CD4-positive, alpha-beta T cell (primary cell): ENCODE results near the gene FBXL13. TPM values are rescaled to one million over a fixed set of nuclear protein-coding genes. Genes with fewer than 3 reads are reported as not detected.

Experiments used
- ATAC-seq: fragments of 200-7000 bp; cut with Tn5 transposase; one replicate; pipeline ENCODE4 v1.10.0; 2022; ENCODE audit warnings: mild to moderate bottlenecking; ENCODE audit not compliant: poor library complexity
- CTCF ChIA-PET: fragments of 350-600 bp; sonication (Branson Sonifier 250); formaldehyde crosslinking; loops from one replicate; lab custom pipeline; 2021; ENCODE audit warnings: antibody characterized with exemption, inconsistent platforms; lab: Charles Lee
- POLR2A ChIA-PET: fragments of 350-600 bp; sonication (Branson Sonifier 250); formaldehyde crosslinking; loops from one replicate; lab custom pipeline; 2021; ENCODE audit warnings: antibody characterized with exemption, inconsistent platforms; lab: Charles Lee
- DNase-seq, 14 experiments: peaks; one replicate each; pipeline ENCODE4 v3.0.0-alpha.2; 2013 to 2020; ENCODE audit warnings: mixed read lengths in 2 of 14
- H3K27ac ChIP-seq, 2 donors: one replicate each; pipeline versions ENCODE4 v1.5.1 to v1.7.0; 2013; ENCODE audit warnings: low read length in 2 of 2, low read depth in 1 of 2, mild to moderate bottlenecking in 1 of 2
- H3K27me3 ChIP-seq, 2 experiments: 1 replicate in 1 of 2; 2 replicates in 1 of 2; pipeline versions ENCODE4 v1.6.1 to v1.7.0; 2013; ENCODE audit warnings: low read length in 2 of 2, control low read depth in 1 of 2, mild to moderate bottlenecking in 1 of 2, moderate library complexity in 1 of 2; ENCODE audit not compliant: insufficient read depth in 2 of 2, control insufficient read depth in 1 of 2
- H3K36me3 ChIP-seq: one replicate; pipeline ENCODE4 v1.6.1; 2013; ENCODE audit warnings: low read length, control low read depth; ENCODE audit not compliant: insufficient read depth
- H3K4me1 ChIP-seq: one replicate; pipeline ENCODE4 v1.6.1; 2013; ENCODE audit warnings: low read length, control low read depth; ENCODE audit not compliant: insufficient read depth
- H3K4me3 ChIP-seq: one replicate; pipeline ENCODE4 v1.5.1; 2013; ENCODE audit warnings: mild to moderate bottlenecking, low read length, moderate library complexity
- H3K9me3 ChIP-seq, 2 experiments: 1 replicate in 1 of 2; 2 replicates in 1 of 2; pipeline versions ENCODE4 v1.6.1 to v1.7.0; 2013; ENCODE audit warnings: low read length in 2 of 2, mild to moderate bottlenecking in 2 of 2, control low read depth in 1 of 2, moderate library complexity in 1 of 2; ENCODE audit not compliant: control insufficient read depth in 1 of 2, insufficient read depth in 1 of 2
- H3K27ac Mint-ChIP-seq: one replicate; pipeline ENCODE4 v1.8.0; 2020; ENCODE audit warnings: mixed read lengths
- H3K27me3 Mint-ChIP-seq: one replicate; pipeline ENCODE4 v1.8.0; 2021; ENCODE audit warnings: mixed read lengths
- H3K36me3 Mint-ChIP-seq: one replicate; pipeline ENCODE4 v1.8.0; 2021; ENCODE audit warnings: low read depth, mixed read lengths
- H3K4me1 Mint-ChIP-seq: one replicate; pipeline ENCODE4 v1.8.0; 2021; ENCODE audit warnings: low read depth, mixed read lengths
- H3K4me3 Mint-ChIP-seq: one replicate; pipeline ENCODE4 v1.8.0; 2020; ENCODE audit warnings: mild to moderate bottlenecking, mixed read lengths
- H3K9me3 Mint-ChIP-seq: one replicate; pipeline ENCODE4 v1.8.0; 2020; ENCODE audit warnings: mixed read lengths
- intact Hi-C, 2 experiments: fragments of 100-400 bp; cut with DNase I in 1 of 2; cut with micrococcal nuclease in 1 of 2; formaldehyde crosslinking; loops; one replicate each; pipeline versions ENCODE4 v1.15.1 to v1.9.0; 2023 to 2025; cut with DNase I, micrococcal nuclease
- total RNA-seq, 174 experiments: library from RNA in 2 of 174; stranded (reverse) in 2 of 174; gene quantifications; one replicate each; pipeline ENCODE4 v1.2.3 and lab custom pipeline; 2021 to 2026
- TF ChIP-seq, protein P1 (sequence below): fragments of 200-600 bp; IDR thresholded peaks from one replicate; pipeline ENCODE4 v1.8.0; 2022; ENCODE audit warnings: antibody characterized with exemption, mild to moderate bottlenecking

Gene FBXL13
- total RNA-seq, 2 experiments from 2014 or later = 0.89 to 1.4 TPM

DNA sequence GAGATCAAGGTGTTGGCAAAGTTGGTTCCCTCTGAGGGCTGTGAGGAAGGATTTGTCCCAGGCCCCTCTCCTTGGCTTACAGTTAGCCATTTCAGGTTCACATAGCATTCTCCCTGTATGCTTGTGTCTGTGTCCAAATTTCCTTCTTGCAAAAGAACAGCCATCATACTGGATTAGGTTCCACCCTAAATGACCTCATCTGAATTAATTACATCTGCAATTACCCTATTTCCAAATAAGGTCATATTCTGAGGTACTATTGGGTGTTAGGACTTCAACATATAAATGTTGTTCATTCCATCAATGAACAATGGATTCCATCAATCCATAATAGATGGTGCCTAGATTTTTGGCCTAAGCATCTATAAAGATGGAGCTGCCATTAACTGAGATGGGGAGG, 178.0 kb downstream of the FBXL13 start:
- CTCF ChIA-PET = no interaction called here

DNA sequence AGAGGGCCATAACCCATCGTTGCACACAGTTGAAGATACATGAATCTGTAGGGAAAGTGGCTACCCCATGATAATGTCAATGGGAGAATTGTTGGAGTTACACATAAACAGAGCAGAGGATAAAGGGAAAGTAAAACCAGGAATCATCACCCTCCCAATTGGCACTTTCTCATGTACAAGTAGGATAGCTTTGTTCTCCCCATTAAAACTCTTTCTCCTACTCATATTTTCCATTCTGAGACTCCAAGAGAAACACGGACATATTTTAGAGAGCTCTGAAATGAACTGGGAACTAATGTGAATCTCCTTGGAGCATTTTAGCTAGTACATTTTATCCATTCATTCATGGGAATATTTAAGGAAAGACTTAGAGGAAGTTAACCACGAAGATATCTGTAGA, 179.0 kb downstream of the FBXL13 start:
- Histone ChIP-seq H3K27ac (no peak overlapping the region), H3K27me3 (no peaks in the 10 kb centered on the region), H3K9me3 (no peaks in the 10 kb centered on the region), H3K4me3 (no peak overlapping the region), H3K4me1 (no peaks in the 10 kb centered on the region), H3K36me3 (no peaks in the 10 kb centered on the region)
- Mint-ChIP-seq H3K36me3 (no peaks in the 10 kb centered on the region), H3K4me1 (no peaks in the 10 kb centered on the region), H3K27ac (no peak overlapping the region), H3K27me3 (no peaks in the 10 kb centered on the region), H3K9me3 (no peaks in the 10 kb centered on the region), H3K4me3 (no peak overlapping the region)
- ChIA-PET POLR2A (no interaction called here), CTCF (no interaction called here)
- TF ChIP-seq, protein P1, sequence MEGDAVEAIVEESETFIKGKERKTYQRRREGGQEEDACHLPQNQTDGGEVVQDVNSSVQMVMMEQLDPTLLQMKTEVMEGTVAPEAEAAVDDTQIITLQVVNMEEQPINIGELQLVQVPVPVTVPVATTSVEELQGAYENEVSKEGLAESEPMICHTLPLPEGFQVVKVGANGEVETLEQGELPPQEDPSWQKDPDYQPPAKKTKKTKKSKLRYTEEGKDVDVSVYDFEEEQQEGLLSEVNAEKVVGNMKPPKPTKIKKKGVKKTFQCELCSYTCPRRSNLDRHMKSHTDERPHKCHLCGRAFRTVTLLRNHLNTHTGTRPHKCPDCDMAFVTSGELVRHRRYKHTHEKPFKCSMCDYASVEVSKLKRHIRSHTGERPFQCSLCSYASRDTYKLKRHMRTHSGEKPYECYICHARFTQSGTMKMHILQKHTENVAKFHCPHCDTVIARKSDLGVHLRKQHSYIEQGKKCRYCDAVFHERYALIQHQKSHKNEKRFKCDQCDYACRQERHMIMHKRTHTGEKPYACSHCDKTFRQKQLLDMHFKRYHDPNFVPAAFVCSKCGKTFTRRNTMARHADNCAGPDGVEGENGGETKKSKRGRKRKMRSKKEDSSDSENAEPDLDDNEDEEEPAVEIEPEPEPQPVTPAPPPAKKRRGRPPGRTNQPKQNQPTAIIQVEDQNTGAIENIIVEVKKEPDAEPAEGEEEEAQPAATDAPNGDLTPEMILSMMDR = no peak
- intact Hi-C loops = no loop called here
- no peak for ATAC-seq
- no peak for DNase-seq

More for the DNA sequence above, 178.0 kb downstream of the FBXL13 start:
- no peaks in the 10 kb centered on the region for H3K4me1 Mint-ChIP-seq
- intact Hi-C loops = no loop called here
- Histone ChIP-seq H3K4me3 (no peak overlapping the region), H3K9me3 (no peaks in the 10 kb centered on the region), H3K36me3 (no peaks in the 10 kb centered on the region), H3K27me3 (no peaks in the 10 kb centered on the region), H3K4me1 (no peaks in the 10 kb centered on the region), H3K27ac (no peak overlapping the region)
- H3K27me3 Mint-ChIP-seq = no peaks in the 10 kb centered on the region
- no peak overlapping the region for H3K4me3 Mint-ChIP-seq
- POLR2A ChIA-PET = no interaction called here
- H3K27ac Mint-ChIP-seq = no peak overlapping the region
- TF ChIP-seq, protein P1 = no peak
- DNase-seq (no peak), ATAC-seq (no peak)
- no peaks in the 10 kb centered on the region for H3K36me3 Mint-ChIP-seq
- no peaks in the 10 kb centered on the region for H3K9me3 Mint-ChIP-seq

DNA sequence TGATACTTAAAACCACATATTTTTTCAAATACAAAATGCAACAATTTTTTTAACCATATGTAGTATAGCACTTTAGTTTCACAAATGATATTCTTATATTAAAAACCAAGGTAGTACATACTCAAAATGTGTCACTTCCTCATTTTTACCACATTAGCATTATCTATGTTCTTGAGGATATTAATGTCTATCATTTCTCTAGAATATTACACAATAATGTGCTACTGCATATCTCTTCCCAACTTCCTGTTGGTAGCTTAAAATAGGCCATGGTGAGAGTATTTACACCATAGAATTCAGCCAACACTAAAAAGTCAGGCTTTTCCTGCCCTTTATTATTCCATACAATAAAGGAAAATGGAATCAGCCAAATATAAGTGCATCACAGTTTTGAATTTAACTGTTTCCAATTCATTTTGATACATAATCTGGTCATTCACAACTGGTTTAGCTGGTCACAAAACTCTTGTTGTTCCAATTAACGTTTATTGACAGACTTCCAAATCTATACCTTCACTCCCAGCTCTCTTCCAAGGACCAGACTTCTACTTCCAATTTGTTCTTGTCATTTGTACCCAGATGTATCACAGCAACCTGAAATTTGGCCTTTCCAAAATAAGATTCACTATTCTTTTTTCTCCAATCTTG, 181.8 kb downstream of the FBXL13 start:
- intact Hi-C loops = no loop called here
- ChIA-PET POLR2A (no interaction called here), CTCF (no interaction called here)
- TF ChIP-seq, protein P1 = no peak
- Histone ChIP-seq H3K4me1 (no peaks in the 10 kb centered on the region), H3K27ac (no peak overlapping the region), H3K4me3 (no peak overlapping the region), H3K27me3 (no peaks in the 10 kb centered on the region), H3K36me3 (no peaks in the 10 kb centered on the region), H3K9me3 (no peaks in the 10 kb centered on the region)
- Mint-ChIP-seq H3K4me3 (no peak overlapping the region), H3K9me3 (no peaks in the 10 kb centered on the region), H3K36me3 (no peaks in the 10 kb centered on the region), H3K27me3 (no peaks in the 10 kb centered on the region), H3K4me1 (no peaks in the 10 kb centered on the region), H3K27ac (no peak overlapping the region)
- DNase-seq (no peak), ATAC-seq (no peak)
